ENCODE results near the gene UTP4. TPM values are rescaled to one million over a fixed set of nuclear protein-coding genes. Genes with fewer than 3 reads are reported as not detected.

UTP4 gene
- total RNA-seq, 1 donor from 2014 or later = 57.2 TPM

DNA sequence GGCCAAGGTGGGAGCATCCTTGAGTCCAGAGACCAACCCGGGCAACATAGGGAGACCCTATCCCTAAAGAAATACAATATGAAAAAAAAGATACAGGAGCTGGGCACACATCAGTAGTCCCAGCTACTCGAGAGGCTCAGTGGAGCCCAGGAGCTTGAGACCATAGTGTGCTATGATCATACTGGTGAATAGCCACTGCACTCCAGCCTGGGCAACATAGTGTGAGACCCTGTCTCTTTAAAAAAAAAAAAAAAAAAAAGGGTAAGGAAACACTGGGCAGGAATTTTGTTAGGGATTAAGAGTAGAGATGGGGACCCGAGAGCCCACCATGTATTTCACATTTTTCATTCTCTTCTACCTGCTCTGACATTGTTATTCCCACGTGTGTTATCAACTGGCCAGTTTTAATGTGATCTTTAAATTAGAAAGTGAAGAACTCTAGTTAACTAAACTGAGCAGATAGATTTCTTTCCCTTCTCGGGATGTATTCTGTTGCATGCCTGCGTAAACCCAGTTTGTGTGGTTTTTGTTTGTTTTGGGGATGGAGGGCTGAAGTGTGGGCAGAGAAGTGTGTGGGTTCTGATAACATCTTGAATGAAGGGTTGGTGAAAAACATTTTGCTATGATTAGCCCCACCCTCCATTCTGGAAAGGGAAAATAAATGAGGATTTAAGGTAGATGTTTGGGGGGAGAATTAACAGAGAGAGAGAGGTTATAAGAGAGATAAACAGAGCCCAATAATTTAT, 37.3 kb downstream of the UTP4 start:
- intact Hi-C loops (cut with micrococcal nuclease) = no loop called here

DNA sequence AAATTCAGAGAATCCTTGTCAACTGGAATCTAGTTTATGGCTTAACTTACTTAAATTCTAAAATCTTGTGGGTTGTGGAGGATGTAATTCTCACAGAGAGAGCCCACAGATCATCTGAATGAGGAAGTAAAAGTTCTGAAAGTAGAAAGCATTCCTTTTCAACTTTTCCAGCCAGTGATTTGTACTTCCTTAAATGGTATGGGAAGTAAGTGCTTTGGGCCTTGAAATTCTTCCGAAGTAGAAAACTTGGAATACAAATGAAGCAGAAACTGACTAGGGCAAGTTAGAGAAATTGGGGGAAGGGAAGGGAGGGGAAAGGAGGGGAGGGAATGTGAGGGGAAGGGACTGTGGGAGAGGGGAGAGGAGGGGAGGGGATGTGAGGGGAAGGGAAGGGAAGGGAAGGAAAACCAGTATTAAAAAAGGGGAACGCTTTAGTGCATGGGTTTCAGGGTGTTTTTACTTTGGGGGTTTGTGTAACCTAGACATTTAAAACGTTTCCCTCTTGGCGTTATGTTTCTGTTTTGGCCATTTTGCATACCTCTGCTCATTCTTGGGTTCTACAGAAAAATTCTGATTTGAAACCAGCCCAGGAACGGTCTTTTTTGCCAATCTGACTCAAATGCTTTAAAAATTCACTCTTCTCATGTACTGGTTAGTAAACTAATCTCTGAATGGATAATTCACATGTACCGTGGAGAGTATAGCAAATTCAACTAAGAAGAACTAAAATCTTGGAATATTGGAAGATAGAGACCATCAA, 39.1 kb downstream of the UTP4 start:
- intact Hi-C loops (cut with micrococcal nuclease) = no loop called here

DNA sequence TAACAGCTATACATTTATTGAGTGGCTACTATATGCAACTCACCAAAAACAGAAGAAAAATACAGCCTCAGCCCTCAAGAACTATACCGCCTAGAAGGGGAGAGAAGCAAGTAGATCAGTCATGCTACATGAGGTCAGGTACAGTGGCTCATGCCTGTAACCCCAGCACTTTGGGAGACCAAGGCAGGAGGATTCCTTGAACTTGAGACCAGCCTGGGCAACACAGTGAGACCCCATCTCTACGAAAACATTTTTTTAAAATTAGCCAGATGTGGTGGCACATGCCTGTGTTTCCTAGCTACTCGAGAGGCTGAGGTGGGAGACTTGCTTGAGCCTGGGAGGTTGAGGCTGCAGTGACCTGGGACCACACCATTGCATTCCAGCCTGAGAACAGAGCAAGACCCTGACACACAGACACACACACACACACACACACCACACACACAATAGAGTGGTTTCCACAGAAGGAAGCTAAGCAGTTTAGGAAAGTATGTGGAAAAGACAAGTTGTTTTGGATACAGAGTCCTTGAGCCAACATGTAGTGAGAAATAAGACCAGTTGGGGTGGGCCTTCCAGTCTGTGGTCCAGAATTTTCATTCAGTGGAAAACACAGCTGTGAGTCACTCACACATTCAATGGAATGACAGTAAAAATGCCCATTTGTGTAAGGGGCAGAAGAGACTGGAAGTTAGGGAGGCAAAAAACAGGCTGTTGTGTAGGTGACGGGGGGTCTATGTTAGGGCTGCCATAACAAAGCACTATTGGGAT, 43.8 kb downstream of the UTP4 start:
- intact Hi-C loops (cut with micrococcal nuclease) = no loop called here

DNA sequence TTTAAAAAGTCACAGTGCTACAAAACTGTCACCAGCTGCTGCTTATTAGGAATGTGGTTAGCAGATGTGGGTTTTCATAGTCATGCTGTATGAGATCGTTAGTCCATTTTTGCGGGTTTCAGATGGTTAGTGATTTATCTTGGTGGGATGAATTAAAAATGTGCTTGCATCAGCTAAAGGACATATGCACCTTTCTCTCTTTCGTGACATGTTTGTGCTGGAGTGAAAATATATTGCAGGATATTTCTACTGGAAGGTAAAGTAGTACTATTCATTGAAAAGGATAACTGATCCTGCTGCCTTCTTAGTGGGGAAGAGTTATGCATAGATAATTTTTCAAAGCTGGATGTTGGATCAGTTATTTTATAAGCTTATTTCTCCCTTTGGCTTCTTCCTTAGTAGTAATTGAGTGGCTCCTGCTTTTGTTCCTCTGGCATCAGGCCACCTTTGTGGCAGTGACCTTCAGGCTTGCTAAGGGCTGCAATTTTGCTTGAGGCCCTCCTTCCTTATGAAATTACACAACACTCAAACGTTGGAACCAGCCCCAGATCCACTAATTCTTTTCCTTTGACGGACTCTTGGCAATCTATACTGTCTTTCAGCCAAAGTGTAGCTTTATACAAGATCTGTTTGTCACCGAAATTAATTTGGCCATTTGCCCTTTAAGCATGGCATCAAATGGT, 47.0 kb downstream of the UTP4 start:
- intact Hi-C loops (cut with micrococcal nuclease) = no loop called here

DNA sequence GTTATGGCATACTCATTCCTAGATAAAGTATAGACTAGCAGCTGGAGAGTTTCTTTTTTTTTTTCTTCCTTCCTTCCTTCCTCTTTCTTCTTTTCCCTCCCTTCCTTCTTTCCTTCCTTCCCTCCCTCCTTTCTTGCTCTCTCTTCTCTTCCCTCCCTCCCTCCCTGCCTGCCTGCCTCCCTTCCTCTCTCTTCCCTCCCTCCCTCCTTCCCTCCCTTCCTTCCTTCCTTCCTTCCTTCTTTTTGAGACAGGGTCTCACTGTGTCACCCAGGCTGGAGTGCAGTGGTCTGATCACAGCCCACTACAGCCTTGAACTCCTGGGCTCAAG, 47.5 kb downstream of the UTP4 start:
- intact Hi-C loops (cut with micrococcal nuclease) = no loop called here

DNA sequence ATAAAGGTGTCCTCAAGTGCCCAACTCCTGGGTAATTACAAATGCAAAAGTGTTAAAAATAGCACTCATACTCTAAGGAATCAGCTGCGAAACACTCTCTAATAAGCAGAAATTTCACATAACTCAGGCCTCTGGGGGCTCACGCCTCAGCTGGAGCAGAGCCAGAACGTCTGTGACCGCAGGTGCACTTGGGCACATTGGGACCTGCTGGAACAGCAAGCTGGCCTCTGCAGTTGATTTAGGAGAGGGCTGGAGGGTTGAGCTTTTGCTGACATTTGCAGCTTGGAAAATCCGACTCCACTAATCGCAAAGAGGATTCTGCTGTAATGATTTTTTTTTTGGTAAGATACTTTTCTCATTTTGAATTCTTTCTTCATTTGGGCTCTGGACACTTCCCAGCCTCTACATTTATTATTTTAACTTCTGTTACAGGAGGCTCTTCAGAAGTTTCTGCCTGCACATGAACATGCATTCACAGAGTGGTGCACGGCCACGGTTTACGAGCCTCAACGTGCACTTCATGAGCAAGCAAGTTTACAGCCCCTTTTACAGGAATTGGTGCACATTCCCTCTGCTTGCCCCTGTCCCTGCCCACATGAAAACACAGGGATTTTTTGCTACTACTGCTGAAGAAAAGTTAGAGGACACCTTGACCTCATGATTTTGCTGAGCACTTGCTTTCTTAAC, 50.4 kb downstream of the UTP4 start:
- intact Hi-C loops (cut with micrococcal nuclease) = no loop called here

DNA sequence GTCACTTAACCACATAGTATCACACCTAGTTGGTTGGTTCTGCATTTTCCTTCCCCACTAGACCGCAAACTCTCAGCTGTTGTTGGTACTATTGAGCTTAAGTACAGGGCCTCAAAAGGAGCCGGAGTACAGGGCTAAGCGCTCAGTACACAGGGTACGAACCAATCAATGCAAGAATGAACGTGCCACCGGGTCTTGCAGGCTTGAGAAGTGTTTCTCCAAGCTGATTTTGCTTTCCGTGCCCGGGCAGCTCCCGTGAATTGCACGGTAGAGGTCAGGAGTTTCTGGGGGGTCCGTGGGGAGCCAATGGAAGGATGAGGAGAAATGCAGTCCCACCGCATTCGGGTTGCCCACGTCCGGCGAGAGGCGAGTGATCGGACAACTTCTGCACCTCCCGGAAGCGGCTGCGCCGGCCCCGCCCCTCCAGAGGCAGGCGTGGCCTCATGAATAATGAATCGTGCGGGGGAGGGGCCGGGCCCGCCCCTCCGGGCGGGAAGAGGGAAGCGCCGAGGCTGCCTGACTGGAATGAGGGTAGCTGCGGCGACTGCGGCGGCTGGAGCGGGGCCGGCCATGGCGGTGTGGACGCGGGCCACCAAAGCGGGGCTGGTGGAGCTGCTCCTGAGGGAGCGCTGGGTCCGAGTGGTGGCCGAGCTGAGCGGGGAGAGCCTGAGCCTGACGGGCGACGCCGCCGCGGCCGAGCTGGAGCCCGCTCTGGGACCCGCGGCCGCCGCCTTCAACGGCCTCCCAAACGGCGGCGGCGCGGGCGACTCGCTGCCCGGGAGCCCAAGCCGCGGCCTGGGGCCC, 54.4 kb downstream of the UTP4 start, which contains the start of gene SNTB2:
SNTB2 (plus strand) TSS at position 523 of the 804 bp plus-strand sequence; CDS start at position 526, 3 bp downstream.
- intact Hi-C loops (cut with micrococcal nuclease) = loop anchor here (1.0 to 5.0 kb wide), 11 partner anchors 21 to 1065 kb away; partner anchors contain the start of genes COG8, EXOSC6, NFAT5 and NIP7

DNA sequence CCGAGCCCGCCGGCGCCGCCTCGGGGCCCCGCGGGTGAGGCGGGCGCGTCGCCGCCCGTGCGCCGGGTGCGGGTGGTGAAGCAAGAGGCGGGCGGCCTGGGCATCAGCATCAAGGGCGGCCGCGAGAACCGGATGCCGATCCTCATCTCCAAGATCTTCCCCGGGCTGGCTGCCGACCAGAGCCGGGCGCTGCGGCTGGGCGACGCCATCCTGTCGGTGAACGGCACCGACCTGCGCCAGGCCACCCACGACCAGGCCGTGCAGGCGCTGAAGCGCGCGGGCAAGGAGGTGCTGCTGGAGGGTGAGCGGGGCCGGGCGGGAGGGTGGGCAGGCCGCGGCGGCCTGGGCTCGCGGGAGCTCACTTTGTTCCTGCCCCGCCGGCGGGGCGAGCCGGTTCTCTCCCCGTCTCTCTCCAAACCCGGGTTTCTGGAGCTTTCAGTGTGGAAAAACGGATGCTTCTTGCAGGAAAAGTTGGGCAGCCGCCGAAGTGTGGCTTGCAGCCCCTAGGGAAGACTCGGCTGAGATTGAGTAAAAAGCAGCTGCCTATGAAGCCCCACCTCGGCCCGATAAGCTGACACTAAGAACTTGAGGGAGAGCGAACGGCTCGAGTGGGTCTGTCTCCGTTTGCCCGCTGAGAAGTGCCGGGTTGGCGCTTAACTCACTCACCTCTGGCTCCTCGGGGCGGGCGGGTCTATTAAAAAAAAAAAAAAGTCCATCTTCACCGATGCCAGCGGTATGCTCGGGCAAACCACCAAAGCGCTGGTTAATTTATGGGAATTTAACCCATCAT, 55.2 kb downstream of the UTP4 start:
- intact Hi-C loops (cut with micrococcal nuclease) = loop anchor here (1.0 to 5.0 kb wide), 9 partner anchors 100 to 1065 kb away; partner anchors contain the start of genes COG8, EXOSC6, NFAT5 and NIP7

- intact Hi-C loops (cut with micrococcal nuclease) = loop anchor here (1.0 to 5.0 kb wide), 6 partner anchors 99 to 1064 kb away; partner anchors contain the start of genes EXOSC6, NFAT5, TANGO6 and TERF2
Observed at GRCh38 chr16:69188236-69188549, 55.7 kb downstream of the UTP4 start.

- intact Hi-C loops (cut with micrococcal nuclease) = loop anchor here (1.0 to 5.0 kb wide), 6 partner anchors 99 to 1064 kb away; partner anchors contain the start of genes EXOSC6, NFAT5, TANGO6 and TERF2
Observed at GRCh38 chr16:69188716-69189115, 56.3 kb downstream of the UTP4 start.

DNA sequence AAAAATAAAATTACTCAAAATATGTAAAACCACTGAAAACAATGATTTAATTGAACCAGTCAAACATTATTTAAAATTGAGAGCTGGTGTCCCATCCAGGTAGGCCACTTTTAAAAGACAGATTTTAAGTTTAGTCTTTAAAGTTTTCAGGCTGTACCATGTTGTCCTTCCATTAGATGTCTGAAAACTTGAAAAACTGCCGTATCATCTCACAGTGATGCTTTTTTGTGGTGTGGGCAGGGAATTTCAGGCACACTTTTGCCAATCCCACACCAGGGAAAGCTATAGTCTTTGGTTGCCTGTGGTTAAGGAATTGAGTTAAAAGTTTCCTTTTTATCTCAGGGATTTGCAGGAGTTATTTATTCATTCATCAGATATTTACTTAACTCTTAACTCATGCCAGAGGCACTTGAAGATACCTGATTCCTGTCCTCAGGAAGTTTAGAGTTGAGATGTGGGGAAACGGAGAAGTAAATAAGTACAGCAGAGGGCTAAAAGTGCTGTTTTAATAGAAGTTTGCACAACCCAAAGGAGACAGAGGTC, 57.7 kb downstream of the UTP4 start:
- intact Hi-C loops (cut with micrococcal nuclease) = no loop called here

GRCh38 chr16:69190598-69190997, 58.1 kb downstream of the UTP4 start:
- intact Hi-C loops (cut with micrococcal nuclease) = no loop called here

DNA sequence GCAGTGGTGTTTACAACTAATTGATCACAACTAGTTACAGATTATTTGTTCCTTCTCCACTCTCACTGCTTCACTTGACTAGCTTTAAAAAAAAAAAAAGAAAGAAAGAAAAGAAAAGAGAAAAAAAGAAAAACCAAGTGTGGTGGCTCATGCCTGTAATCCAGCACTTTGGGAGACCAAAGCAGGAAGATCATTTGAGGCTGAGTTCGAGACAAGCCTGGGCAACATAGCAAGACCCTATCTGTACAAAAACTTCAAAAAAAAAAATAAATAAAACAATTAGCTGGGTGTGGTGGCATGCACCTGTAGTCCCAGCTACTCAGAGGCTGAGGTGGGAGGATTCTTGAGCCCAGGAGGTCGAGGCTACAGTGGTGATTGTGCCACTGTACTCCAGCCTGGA, 58.7 kb downstream of the UTP4 start:
- intact Hi-C loops (cut with micrococcal nuclease) = no loop called here

DNA sequence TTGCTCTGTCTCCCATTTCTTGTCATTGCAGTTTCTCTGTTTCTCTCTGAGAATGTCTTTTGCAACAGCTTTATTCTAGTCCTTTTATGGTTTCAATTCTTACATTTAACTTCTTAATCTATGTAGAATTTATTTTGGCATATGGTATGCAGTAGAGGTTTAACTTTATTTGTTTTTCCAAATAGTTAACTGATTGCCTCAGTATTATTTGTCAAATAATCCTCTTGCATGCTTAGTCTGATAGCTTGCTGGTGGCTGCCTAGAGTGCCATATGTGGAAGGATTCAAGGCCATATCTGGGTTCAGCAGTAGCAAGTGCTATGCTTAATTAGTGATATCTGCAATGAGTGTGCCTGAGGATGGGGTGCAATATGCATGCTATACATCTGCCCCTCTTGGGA, 61.4 kb downstream of the UTP4 start:
- intact Hi-C loops (cut with micrococcal nuclease) = no loop called here

DNA sequence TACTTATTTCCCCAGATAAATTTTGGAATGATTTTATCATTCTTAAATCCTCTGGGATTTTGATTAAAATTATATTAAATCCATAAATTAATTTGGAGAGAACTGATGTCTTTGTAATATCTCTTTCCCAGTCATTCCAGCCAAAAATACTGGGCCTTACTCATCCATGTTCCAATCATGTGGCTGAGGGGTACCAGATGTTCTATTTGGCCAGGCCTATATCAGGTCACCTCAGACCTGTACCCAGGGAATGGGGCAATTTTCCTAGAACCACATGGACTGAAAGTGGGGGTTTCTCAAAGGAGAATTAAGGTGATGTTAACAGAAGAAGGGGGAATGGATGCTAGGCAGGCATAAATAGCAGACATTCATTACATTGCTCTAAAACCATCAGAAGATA, 62.0 kb downstream of the UTP4 start:
- intact Hi-C loops (cut with micrococcal nuclease) = no loop called here

DNA sequence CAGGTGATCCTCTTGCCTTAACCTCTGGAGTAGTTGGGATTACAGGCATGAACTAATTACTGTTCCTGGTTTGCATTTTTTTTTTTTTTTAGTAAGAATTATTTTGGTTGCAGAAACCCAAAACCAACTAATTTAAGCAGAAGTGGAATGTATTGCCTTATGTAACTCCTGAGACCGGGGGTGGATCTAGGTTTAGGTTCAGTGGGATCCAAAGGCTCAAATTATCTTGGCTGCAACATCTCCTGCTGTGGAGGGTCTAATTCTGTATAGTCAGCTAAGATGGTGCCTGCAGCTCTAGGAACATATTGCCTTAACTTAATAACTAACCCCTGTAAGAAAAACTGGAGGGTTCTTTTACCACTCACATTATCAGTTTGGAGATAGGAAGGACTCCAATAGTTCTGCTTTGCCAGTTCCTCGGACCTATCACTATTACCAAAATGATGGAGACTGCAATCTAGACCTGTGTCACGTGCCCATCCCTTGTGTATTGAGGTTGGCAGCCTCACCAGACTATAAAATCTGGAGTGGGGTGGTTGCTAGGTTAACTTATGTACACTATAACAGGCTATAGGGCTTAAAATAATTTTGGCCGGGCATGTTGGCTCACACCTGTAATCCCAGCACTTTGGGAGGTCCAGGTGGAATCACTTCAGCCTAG, 63.0 kb downstream of the UTP4 start:
- intact Hi-C loops (cut with micrococcal nuclease) = no loop called here

DNA sequence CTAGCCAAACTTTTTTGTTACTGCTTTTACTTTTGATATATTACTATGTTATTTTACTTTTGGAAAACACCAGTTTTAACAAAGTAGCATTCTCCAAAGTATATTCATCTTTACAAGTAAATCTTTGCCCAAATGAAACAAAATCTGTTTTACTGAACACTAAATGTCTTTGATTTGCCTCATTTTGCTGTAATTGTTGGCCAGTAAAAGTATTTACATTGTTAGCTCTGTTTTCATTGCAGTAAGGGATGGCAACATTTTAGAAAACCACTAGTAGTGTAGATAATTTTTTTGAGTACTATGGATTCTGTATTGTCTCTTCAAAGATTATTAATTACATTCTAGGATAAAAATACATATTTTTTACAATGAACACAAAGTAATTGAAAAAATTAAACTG, 65.1 kb downstream of the UTP4 start:
- intact Hi-C loops (cut with micrococcal nuclease) = no loop called here

DNA sequence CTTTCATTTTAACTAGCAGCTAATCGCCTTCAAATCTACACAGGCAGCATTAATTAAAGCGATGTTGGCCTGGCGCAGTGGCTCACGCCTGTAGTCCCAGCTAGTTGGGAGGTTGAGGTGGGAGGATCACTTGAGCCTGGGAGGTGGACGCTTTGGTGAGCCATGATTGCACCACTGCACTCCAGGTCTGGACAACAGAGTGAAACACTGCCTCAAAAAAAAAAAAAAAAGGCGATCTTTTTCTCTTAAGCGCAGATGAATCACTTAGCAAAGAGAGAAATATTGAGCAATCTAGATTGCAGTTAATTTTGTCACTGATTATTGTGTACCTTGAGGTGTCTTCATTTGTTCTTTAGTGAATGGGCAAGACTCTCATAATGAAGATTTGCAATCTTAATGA, 66.9 kb downstream of the UTP4 start:
- intact Hi-C loops (cut with micrococcal nuclease) = no loop called here

Data from T-helper 1 cell treated with Interleukin-12 subunit alpha and Interleukin-12 subunit beta and Interleukin-4 antibody, amounts not matched to agents 30 ng/mL and 1 ng/mL, for 36 hours (primary cell).